HFFc6 (cell line): ENCODE data around the gene NUP37. TPM values are rescaled to one million over a fixed set of nuclear protein-coding genes. Genes with fewer than 3 reads are reported as not detected.
"Not testable (repeated sequence)": the region's sequence is repeated elsewhere in the genome, so short reads cannot be mapped to it uniquely, and the experiment has no call there.

Experiments
- DNase-seq: peaks from one replicate; pipeline ENCODE4 v3.0.0-alpha.2; 2018
- H3K27ac Mint-ChIP-seq: 2 replicates; pipeline ENCODE4 v1.8.0; 2020; ENCODE audit warnings: mild to moderate bottlenecking, mixed read lengths
- H3K27me3 Mint-ChIP-seq: 2 replicates; pipeline ENCODE4 v1.8.0; 2021; ENCODE audit warnings: mild to moderate bottlenecking, moderate library complexity, mixed read lengths; ENCODE audit not compliant: insufficient read depth
- H3K36me3 Mint-ChIP-seq: 2 replicates; pipeline ENCODE4 v1.8.0; 2021; ENCODE audit warnings: low read depth, mixed read lengths
- H3K4me1 Mint-ChIP-seq: 2 replicates; pipeline ENCODE4 v1.8.0; 2020; ENCODE audit warnings: low read depth, mixed read lengths
- H3K4me3 Mint-ChIP-seq: 2 replicates; pipeline ENCODE4 v1.8.0; 2020; ENCODE audit warnings: mild to moderate bottlenecking, moderate library complexity, mixed read lengths
- H3K9me3 Mint-ChIP-seq: 2 replicates; pipeline ENCODE4 v1.8.0; 2020; ENCODE audit warnings: mild to moderate bottlenecking, mixed read lengths
- CTCF ChIP-seq: fragments of 200-600 bp; sonication (generic); IDR thresholded peaks from 2 replicates; pipeline ENCODE4 v1.5.0; 2021; ENCODE audit warnings: antibody characterized with exemption, mild to moderate bottlenecking
- total RNA-seq, 6 experiments: library from RNA; stranded (reverse); fragmentation: NEBNext Ultra II Directional; extraction: Animal tissue kit (Norgen Biotek cat#: 25700); gene quantifications; 2 replicates in 1 of 6; 3 replicates in 5 of 6; pipeline ENCODE4 v1.2.3, GENCODE V29; 2021

NUP37 gene
- total RNA-seq, 6 experiments from 2014 or later = 36.0 to 53.9 (median 47.8) TPM

GRCh38 chr12:102144221-102144620 lies 24.3 kb upstream of the NUP37 start:
- H3K9me3 Mint-ChIP-seq = no peaks in the 10 kb centered on the region
- H3K4me1 Mint-ChIP-seq = no peaks in the 10 kb centered on the region
- H3K36me3 Mint-ChIP-seq = peaks cover 7% of the 10 kb centered on the region; the same call in 1 of the 2 replicates
- H3K27me3 Mint-ChIP-seq = no peaks in the 10 kb centered on the region
- no peak for TF ChIP-seq CTCF
- no peak for DNase-seq
- H3K4me3 Mint-ChIP-seq = no peak overlapping the region
- no peak overlapping the region for H3K27ac Mint-ChIP-seq

- peaks cover 12% of the 10 kb centered on the region; the same call in 1 of the 2 replicates for H3K36me3 Mint-ChIP-seq
- not testable (repeated sequence) for H3K27ac Mint-ChIP-seq, H3K4me3 Mint-ChIP-seq, DNase-seq, H3K9me3 Mint-ChIP-seq, H3K27me3 Mint-ChIP-seq, H3K4me1 Mint-ChIP-seq
Measured at GRCh38 chr12:102142866-102143373, 23.0 kb upstream of the NUP37 start.

- H3K4me3 Mint-ChIP-seq, H3K9me3 Mint-ChIP-seq, H3K4me1 Mint-ChIP-seq, DNase-seq, H3K27ac Mint-ChIP-seq, H3K27me3 Mint-ChIP-seq: not testable (repeated sequence)
- peaks cover 20% of the 10 kb centered on the region for H3K36me3 Mint-ChIP-seq
Measured at GRCh38 chr12:102137619-102138018, 17.7 kb upstream of the NUP37 start.

GRCh38 chr12:102131442-102131841 lies 11.5 kb upstream of the NUP37 start:
- not testable (repeated sequence) for H3K9me3 Mint-ChIP-seq, H3K4me3 Mint-ChIP-seq, H3K27ac Mint-ChIP-seq, DNase-seq, H3K27me3 Mint-ChIP-seq, H3K4me1 Mint-ChIP-seq
- peaks cover 39% of the 10 kb centered on the region for H3K36me3 Mint-ChIP-seq

- not testable (repeated sequence) for H3K27me3 Mint-ChIP-seq, DNase-seq, H3K4me1 Mint-ChIP-seq, H3K4me3 Mint-ChIP-seq, H3K9me3 Mint-ChIP-seq, H3K27ac Mint-ChIP-seq
- peaks cover 35% of the 10 kb centered on the region for H3K36me3 Mint-ChIP-seq
Measured at GRCh38 chr12:102130720-102131119, 10.8 kb upstream of the NUP37 start.

- H3K27me3 Mint-ChIP-seq, H3K9me3 Mint-ChIP-seq, H3K36me3 Mint-ChIP-seq: not testable (repeated sequence)
- peak; percentile 28 for DNase-seq
- H3K27ac Mint-ChIP-seq = peak overlapping the region; percentile 85
- H3K4me1 Mint-ChIP-seq = peaks cover 34% of the 10 kb centered on the region
- H3K4me3 Mint-ChIP-seq = peak overlapping the region; percentile 93
Measured at GRCh38 chr12:102121328-102121727, 1.4 kb upstream of the NUP37 start.

GRCh38 chr12:102120886-102121285 lies 972 bp upstream of the NUP37 start:
- Mint-ChIP-seq H3K4me1 (peaks cover 34% of the 10 kb centered on the region), H3K27me3 (no peaks in the 10 kb centered on the region), H3K9me3 (no peaks in the 10 kb centered on the region), H3K4me3 (peak overlapping the region; percentile 93), H3K27ac (peak overlapping the region; percentile 85), H3K36me3 (no peaks in the 10 kb centered on the region; the same call in 1 of the 2 replicates)
- no peak for TF ChIP-seq CTCF
- peak; percentile 46 for DNase-seq

- DNase-seq = no peak
- no peak for TF ChIP-seq CTCF
- H3K36me3 Mint-ChIP-seq = no peaks in the 10 kb centered on the region; the same call in 1 of the 2 replicates
- H3K27ac Mint-ChIP-seq = peak overlapping the region; percentile 85
- H3K4me3 Mint-ChIP-seq = peak overlapping the region; percentile 93
- no peaks in the 10 kb centered on the region for H3K9me3 Mint-ChIP-seq
- peaks cover 34% of the 10 kb centered on the region for H3K4me1 Mint-ChIP-seq
- no peaks in the 10 kb centered on the region for H3K27me3 Mint-ChIP-seq
Measured at GRCh38 chr12:102120564-102120873, 605 bp upstream of the NUP37 start.
